Peyer's patch (tissue), 4 donors: ENCODE results near the gene CLDN5. TPM values are rescaled to one million over a fixed set of nuclear protein-coding genes. Genes with fewer than 3 reads are reported as not detected.

Experiments used
- DNase-seq, 3 donors: peaks; one replicate each; pipeline ENCODE4 v3.0.0-alpha.2; 2017 to 2019
- H3K27ac ChIP-seq, 4 donors: fragments of 200-600 bp; sonication (generic); one replicate each; pipeline ENCODE4 v1.5.1; 2016 to 2019
- H3K27me3 ChIP-seq, 2 donors: fragments of 200-600 bp; sonication (generic); one replicate each; pipeline ENCODE4 v1.5.1; 2019
- H3K36me3 ChIP-seq, 3 donors: fragments of 200-600 bp; sonication (generic); one replicate each; pipeline ENCODE4 v1.5.1; 2016 to 2019
- H3K4me1 ChIP-seq, 4 donors: fragments of 200-600 bp; sonication (generic); one replicate each; pipeline ENCODE4 v1.5.1; 2016 to 2019
- H3K4me3 ChIP-seq, 4 donors: fragments of 200-600 bp; sonication (generic); 1 replicate in 3 of 4; 2 replicates in 1 of 4; pipeline ENCODE4 v1.5.1; 2016 to 2019; ENCODE audit warnings: mild to moderate bottlenecking in 1 of 4
- H3K9me3 ChIP-seq, 4 donors: fragments of 200-600 bp; sonication (generic); one replicate each; pipeline ENCODE4 v1.5.1; 2016 to 2019; ENCODE audit warnings: mild to moderate bottlenecking in 1 of 4
- POLR2A ChIP-seq, 2 donors: fragments of 450-650 bp; IDR thresholded peaks; one replicate each; pipeline ENCODE4 v1.5.1; 2017; ENCODE audit warnings: antibody characterized with exemption in 2 of 2, mild to moderate bottlenecking in 2 of 2, moderate library complexity in 2 of 2
- total RNA-seq, 4 donors: library from RNA; depleted of rRNA; stranded (reverse); fragments of >200 nt; gene quantifications; one replicate each; pipeline ENCODE4 v1.1.0, GENCODE V29; 2016
- TF ChIP-seq, protein P1 (sequence below), 6 experiments: fragments of 450-650 bp in 4 of 6; fragments of 200-600 bp in 2 of 6; sonication (generic) in 1 of 6; IDR thresholded peaks; one replicate each; pipeline ENCODE4 v1.5.1; 2017 to 2019; ENCODE audit warnings: antibody characterized with exemption in 6 of 6, mild to moderate bottlenecking in 3 of 6, moderate library complexity in 1 of 6

Gene CLDN5, protein sequence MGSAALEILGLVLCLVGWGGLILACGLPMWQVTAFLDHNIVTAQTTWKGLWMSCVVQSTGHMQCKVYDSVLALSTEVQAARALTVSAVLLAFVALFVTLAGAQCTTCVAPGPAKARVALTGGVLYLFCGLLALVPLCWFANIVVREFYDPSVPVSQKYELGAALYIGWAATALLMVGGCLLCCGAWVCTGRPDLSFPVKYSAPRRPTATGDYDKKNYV
- total RNA-seq: 10 to 100 TPM; 27.0 to 67.0 (median 34.1) TPM

DNA sequence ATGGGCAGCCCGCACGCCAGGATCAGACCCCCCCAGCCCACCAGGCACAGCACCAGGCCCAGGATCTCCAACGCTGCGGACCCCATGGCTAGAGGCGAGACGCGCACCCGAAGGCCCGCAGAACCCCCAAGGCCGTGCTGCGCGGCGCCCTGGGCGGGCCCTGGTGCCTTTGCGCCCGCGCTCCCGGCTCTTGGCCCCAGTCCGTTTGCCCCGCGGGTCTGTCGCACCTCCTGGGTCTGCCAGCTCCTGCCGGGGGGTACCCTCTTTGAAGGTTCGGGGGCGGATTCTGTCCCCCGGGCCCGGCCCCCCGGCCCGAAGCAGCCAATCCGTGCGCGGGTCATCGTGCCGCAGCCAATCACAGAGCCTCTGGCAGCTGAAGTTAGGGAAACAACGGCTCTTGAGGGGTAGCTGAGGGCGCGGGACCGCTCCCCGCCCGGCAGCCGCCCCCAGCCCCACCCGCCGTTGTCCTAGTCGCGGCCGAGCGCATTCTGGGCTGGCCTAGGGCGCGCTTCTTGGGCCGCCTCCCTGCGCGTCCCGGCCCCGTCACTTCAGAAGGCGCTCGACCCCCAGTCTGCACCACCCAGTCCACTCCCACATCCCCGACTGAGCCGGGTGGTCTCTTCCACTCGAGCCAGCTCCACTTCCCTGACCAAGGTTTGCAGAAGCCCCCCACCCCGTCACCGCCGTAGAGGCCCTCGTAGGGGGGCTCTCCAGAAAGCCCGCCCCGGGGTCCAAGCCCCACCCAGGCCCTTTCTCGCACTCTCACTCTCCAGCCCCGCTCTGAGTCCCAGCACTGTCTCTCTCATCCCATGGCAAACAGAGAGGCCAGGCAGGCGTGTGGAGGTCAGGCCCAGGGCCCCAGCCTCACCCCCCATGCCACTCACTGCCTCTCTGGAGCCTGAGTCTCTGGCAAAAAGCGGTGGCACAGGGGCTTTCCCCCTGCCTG, at the start of gene CLDN5:
Gene CLDN5, minus strand, starts transcription at position 241 of the 946 bp plus-strand sequence. Its CDS starts 155 bp downstream, at position 86.
- peaks cover 0 to 13% of the 10 kb centered on the region in 2 donors for H3K27me3 ChIP-seq
- no peaks in the 10 kb centered on the region for H3K36me3 ChIP-seq
- DNase-seq: peak in 1 of 3 donors; percentile 47
- H3K27ac ChIP-seq: peak within 1 kb of the TSS; percentile 1 to 61 (median 38)
- peaks cover 0 to 18% (median 7%) of the 10 kb centered on the region in 4 donors for H3K4me1 ChIP-seq
- TF ChIP-seq, protein P1, sequence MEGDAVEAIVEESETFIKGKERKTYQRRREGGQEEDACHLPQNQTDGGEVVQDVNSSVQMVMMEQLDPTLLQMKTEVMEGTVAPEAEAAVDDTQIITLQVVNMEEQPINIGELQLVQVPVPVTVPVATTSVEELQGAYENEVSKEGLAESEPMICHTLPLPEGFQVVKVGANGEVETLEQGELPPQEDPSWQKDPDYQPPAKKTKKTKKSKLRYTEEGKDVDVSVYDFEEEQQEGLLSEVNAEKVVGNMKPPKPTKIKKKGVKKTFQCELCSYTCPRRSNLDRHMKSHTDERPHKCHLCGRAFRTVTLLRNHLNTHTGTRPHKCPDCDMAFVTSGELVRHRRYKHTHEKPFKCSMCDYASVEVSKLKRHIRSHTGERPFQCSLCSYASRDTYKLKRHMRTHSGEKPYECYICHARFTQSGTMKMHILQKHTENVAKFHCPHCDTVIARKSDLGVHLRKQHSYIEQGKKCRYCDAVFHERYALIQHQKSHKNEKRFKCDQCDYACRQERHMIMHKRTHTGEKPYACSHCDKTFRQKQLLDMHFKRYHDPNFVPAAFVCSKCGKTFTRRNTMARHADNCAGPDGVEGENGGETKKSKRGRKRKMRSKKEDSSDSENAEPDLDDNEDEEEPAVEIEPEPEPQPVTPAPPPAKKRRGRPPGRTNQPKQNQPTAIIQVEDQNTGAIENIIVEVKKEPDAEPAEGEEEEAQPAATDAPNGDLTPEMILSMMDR (IDR thresholded peaks at IDR 0.05): no peak
- TF ChIP-seq POLR2A (IDR thresholded peaks at IDR 0.05): no peak
- no peaks in the 10 kb centered on the region for H3K9me3 ChIP-seq
- peak within 1 kb of the TSS; percentile 15 to 48 (median 35) for H3K4me3 ChIP-seq

DNA sequence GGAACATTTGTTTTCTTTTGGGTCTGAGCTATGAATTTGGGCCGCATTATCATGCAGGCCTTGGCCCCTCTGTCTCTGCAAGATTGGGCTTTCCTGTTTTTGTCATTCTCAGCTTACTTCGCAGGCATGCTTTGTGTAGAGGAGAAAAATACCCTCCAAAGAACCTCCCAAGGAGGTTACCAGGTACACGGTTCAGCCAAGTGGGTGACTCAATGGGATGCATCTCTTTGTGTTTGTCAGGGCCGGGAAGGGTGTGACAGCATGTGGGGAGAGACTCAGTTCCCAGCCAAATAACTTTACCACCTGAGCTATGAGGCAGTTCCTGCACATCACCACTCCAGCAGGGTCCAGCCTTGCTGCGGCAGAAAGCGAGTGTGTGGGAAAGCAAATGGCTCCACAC, 47.8 kb upstream of the CLDN5 start:
- DNase-seq: no peak
- no peak overlapping the region for H3K4me3 ChIP-seq
- H3K36me3 ChIP-seq: no peaks in the 10 kb centered on the region
- no peaks in the 10 kb centered on the region for H3K4me1 ChIP-seq
- no peak overlapping the region for H3K27ac ChIP-seq
- no peaks in the 10 kb centered on the region for H3K9me3 ChIP-seq
- TF ChIP-seq POLR2A (IDR thresholded peaks at IDR 0.05): no peak
- TF ChIP-seq, protein P1 (IDR thresholded peaks at IDR 0.05): no peak
- no peaks in the 10 kb centered on the region for H3K27me3 ChIP-seq

DNA sequence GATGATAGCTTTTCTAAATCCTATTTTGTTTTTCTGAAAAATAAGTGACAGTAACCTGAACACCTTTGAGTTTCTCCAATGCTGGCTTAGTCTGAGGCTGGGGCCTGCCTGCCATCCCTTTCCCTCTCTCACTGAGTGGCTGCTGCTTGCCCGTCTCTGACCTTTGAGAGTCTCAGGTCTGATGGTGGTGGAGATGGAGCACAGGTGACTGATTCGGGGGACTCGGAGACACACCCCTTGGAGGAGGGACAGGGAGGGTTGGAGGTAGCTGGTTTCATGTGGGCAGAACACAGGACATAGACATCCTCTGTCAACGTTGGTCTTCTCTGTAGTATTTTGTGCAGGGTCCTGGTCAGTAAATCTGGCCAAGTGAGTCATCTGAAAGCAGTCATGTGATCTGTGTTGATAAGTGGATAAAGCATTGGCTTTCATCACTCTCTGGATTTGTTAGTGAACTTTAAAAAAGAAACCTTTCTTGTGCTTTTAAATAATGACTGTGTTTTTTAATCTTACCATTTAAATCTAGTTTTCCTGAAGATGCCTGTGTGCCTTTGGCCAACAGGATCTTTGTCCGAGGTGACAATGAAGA, 47.1 kb upstream of the CLDN5 start:
- Histone ChIP-seq H3K27me3 (no peaks in the 10 kb centered on the region), H3K27ac (no peak overlapping the region), H3K9me3 (no peaks in the 10 kb centered on the region), H3K4me3 (no peak overlapping the region), H3K4me1 (peaks cover 0 to 3% (median 0%) of the 10 kb centered on the region in 4 donors), H3K36me3 (no peaks in the 10 kb centered on the region)
- TF ChIP-seq, protein P1 (IDR thresholded peaks at IDR 0.05): no peak
- no peak for TF ChIP-seq POLR2A (IDR thresholded peaks at IDR 0.05)
- no peak for DNase-seq

DNA sequence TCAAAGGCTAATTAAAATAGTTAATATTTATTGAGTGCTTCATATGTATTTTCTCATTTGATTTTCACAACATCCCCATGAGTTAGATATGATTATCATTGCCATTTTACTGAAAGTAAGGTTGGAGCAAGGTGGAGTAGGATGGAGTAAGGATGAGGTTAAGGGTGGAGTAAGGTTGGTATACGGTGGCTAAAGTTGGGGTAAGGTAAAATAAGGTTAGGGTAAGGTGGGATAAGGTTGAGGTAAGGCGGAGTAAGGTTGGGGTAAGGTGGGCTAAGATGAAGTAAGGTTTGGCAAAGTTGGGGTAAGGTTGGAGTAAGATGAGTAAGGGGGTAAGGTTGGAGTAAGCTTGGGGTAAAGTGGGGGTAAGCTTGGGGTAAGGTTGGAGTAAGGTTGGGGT, 45.8 kb upstream of the CLDN5 start:
- Histone ChIP-seq H3K27me3 (no peaks in the 10 kb centered on the region), H3K36me3 (no peaks in the 10 kb centered on the region), H3K4me1 (peaks cover 0 to 5% (median 0%) of the 10 kb centered on the region in 4 donors), H3K9me3 (no peaks in the 10 kb centered on the region), H3K27ac (no peak overlapping the region), H3K4me3 (no peak overlapping the region)
- no peak for DNase-seq
- TF ChIP-seq POLR2A (IDR thresholded peaks at IDR 0.05): no peak
- TF ChIP-seq, protein P1 (IDR thresholded peaks at IDR 0.05): no peak

DNA sequence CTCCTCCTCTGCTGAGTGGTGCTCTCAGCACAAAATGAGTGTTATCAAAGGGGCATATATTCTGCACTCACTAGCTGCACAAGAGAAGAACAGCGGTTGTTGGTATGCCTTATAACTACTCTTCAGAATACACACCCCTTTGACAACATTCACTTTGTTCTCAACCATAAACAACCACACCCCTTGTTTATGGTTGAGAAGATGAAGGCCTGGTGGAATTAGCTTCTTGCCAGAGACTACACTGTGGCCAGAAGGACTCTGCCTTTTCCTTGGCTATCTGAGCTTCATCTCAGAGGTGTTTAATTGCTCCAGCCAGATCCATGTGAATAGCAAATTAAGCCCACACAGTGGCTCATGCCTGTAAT, 45.0 kb upstream of the CLDN5 start:
- peak overlapping the region in 1 of 4 donors; percentile 12 for H3K27ac ChIP-seq
- TF ChIP-seq, protein P1 (IDR thresholded peaks at IDR 0.05): no peak
- no peak for TF ChIP-seq POLR2A (IDR thresholded peaks at IDR 0.05)
- peaks cover 0 to 5% (median 0%) of the 10 kb centered on the region in 4 donors for H3K4me1 ChIP-seq
- H3K27me3 ChIP-seq: no peaks in the 10 kb centered on the region
- H3K4me3 ChIP-seq: no peak overlapping the region
- H3K36me3 ChIP-seq: no peaks in the 10 kb centered on the region
- H3K9me3 ChIP-seq: no peaks in the 10 kb centered on the region
- DNase-seq: no peak
